ENCODE results near the gene TNFRSF19.

The TNFRSF19 gene

GRCh38 chr13:23629566-23630272 is 59.5 kb downstream of the TNFRSF19 start:
- DNase-seq = no peak

GRCh38 chr13:23630349-23631093 is 60.3 kb downstream of the TNFRSF19 start:
- no peak for DNase-seq

GRCh38 chr13:23631311-23632047 is 61.3 kb downstream of the TNFRSF19 start:
- no peak for DNase-seq

GRCh38 chr13:23632048-23632582 is 61.9 kb downstream of the TNFRSF19 start:
- no peak for DNase-seq

- no peak for DNase-seq
Measured at GRCh38 chr13:23632741-23633140, 62.5 kb downstream of the TNFRSF19 start.

- no peak for DNase-seq
Measured at GRCh38 chr13:23634897-23635296, 64.7 kb downstream of the TNFRSF19 start.

- DNase-seq = no peak
Measured at GRCh38 chr13:23636360-23636759, 66.1 kb downstream of the TNFRSF19 start.

- DNase-seq = peak; percentile 40
Measured at GRCh38 chr13:23637829-23638228, 67.6 kb downstream of the TNFRSF19 start.

- no peak for DNase-seq
Measured at GRCh38 chr13:23639674-23640073, 69.5 kb downstream of the TNFRSF19 start.

- no peak for DNase-seq
Measured at GRCh38 chr13:23642110-23642509, 71.9 kb downstream of the TNFRSF19 start.

GRCh38 chr13:23643338-23644125 is 73.3 kb downstream of the TNFRSF19 start:
- no peak for DNase-seq

GRCh38 chr13:23644126-23644419 is 73.9 kb downstream of the TNFRSF19 start:
- DNase-seq = no peak

- no peak for DNase-seq
Measured at GRCh38 chr13:23644527-23645138, 74.4 kb downstream of the TNFRSF19 start.

GRCh38 chr13:23645851-23646250 is 75.6 kb downstream of the TNFRSF19 start:
- no peak for DNase-seq

- no peak for DNase-seq
Measured at GRCh38 chr13:23651439-23651838, 81.2 kb downstream of the TNFRSF19 start.

GRCh38 chr13:23651887-23652286 is 81.7 kb downstream of the TNFRSF19 start:
- DNase-seq = no peak

GRCh38 chr13:23652909-23653726 is 82.9 kb downstream of the TNFRSF19 start:
- no peak for DNase-seq

- DNase-seq = peak; percentile 29
Measured at GRCh38 chr13:23654111-23655110, 84.2 kb downstream of the TNFRSF19 start.

- no peak for DNase-seq
Measured at GRCh38 chr13:23655321-23655720, 85.1 kb downstream of the TNFRSF19 start.

Measured in COR-L47 (cell line).